ENCODE results near the gene HIF1A.
"Not testable (repeated sequence)": the region's sequence is repeated elsewhere in the genome, so short reads cannot be mapped to it uniquely, and the experiment has no call there.

The HIF1A gene

DNA sequence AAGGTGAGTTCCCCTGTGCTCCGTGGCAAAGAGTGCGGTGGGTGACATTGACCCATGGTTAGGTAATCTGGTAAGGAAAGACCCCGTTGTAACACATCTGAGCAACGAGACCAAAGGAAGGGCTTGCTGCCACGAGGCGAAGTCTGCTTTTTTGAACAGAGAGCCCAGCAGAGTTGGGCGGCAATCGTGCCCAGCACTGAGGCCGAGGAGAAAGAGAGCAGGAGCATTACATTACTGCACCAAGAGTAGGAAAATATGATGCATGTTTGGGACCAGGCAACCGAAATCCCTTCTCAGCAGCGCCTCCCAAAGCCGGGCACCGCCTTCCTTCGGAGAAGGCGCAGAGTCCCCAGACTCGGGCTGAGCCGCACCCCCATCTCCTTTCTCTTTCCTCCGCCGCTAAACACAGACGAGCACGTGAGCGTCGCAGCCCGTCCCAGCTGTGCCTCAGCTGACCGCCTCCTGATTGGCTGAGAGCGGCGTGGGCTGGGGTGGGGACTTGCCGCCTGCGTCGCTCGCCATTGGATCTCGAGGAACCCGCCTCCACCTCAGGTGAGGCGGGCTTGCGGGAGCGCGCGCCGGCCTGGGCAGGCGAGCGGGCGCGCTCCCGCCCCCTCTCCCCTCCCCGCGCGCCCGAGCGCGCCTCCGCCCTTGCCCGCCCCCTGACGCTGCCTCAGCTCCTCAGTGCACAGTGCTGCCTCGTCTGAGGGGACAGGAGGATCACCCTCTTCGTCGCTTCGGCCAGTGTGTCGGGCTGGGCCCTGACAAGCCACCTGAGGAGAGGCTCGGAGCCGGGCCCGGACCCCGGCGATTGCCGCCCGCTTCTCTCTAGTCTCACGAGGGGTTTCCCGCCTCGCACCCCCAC, at the start of gene HIF1A:
Gene HIF1A (plus strand): TSS at position 684 of the 865 bp plus-strand sequence. CDS start 292 bp downstream, outside the sequence.
- DNase-seq = peak; percentile 99

DNA sequence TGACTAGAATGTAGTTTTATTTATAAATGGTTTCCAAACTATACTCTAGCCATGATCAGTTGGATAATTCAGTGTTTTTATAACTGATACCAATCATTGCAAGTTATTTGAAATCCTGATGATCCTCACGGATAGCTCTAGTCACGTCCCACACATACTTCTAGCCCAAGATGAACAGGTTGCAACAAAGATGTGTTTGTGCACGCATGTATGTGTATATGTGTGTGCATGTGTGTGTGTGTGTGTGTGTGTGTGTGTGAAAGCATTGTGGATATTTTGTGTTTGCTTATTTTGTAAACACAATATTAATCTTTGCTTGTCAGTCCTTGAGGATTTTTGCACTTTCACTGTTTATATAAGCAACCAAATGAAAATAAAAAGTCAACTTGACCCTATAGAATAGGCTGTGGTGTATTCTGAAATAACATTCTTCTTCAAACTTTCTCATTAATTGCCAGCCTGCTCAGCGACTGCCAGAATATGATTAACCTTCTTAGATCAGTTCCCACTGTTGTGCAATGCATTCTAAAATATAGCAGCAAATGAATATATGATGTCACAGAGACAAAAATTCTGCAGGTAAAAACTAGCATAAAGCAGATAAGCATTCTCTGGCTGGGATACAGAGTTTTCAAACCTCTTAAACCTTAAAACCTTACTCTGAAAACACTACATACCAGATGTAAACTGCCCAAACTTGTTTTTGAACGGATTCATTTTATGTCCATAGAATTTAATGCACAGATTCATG, 48.8 kb upstream of the HIF1A start:
- no peak for DNase-seq

DNA sequence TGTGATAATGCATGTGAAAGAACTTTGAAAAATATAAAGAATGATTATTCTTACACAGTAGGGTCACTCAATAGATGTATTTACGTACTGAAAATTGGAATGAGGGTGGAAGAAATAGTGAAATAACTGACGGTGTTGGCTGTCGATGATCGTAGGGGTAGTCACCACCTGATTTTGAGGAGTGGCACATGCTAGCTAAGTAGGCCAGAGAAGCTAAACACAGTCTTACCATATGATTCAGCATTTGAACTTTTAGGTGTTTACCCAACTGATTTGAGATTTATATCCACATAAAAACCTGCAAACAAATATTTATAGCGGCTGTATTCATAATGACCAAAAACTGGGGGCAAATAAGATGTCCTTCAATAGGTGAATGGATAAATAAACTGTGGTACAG, 47.6 kb upstream of the HIF1A start:
- no peak for DNase-seq

DNA sequence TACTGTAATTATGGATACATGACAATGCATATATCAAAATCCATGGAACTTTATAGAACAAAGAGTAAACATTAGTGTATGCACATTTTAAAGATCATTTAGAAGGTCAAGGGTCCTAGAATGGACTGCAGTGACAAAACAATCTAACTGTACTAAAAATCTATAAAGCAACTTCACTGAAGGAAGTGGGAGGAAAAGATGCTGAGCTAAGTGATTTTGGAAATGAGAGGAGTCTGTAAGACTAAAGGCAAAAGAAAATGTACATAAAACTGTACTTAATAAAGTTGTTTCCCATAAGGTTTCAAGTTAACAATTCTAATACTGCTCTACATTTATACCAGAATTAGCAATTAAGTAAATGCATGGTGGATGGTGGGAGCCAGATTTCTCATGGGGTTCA, 46.9 kb upstream of the HIF1A start:
- DNase-seq = no peak

DNA sequence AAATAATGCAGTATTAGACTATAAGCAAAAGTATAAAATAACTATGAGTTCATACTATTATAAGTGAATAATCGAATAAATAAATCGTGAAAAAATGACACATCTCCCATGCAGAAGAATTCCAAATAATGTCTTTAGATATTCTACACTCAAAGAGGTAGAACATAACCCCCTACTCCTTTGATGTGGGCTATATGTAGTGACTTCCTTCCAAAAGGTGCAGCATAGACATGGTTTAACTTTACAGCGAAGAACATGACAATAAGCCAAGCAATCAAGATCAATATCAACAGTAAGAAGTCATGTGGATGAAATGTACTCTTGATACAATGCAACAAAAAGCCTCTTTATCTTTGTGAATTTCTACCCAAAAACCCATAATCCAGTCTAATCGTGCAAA, 46.0 kb upstream of the HIF1A start:
- DNase-seq = no peak

DNA sequence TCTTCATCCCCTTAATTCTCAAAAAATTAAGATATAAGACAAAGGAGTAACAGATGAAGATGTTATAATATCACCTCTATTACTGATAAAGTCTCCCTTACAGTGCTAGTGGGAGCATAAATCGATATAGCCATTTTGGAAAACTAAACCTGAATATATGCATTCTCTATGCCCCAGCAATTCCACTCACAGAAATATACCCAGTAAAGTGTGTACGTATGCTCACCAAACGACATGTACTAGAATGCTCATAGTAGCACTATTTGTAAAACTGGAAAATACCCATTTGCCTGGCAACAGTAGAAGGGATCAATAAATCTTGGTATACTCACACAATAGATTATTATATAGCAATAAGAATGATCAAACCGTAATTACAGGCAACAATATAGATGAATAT, 44.0 kb upstream of the HIF1A start:
- no peak for DNase-seq

DNA sequence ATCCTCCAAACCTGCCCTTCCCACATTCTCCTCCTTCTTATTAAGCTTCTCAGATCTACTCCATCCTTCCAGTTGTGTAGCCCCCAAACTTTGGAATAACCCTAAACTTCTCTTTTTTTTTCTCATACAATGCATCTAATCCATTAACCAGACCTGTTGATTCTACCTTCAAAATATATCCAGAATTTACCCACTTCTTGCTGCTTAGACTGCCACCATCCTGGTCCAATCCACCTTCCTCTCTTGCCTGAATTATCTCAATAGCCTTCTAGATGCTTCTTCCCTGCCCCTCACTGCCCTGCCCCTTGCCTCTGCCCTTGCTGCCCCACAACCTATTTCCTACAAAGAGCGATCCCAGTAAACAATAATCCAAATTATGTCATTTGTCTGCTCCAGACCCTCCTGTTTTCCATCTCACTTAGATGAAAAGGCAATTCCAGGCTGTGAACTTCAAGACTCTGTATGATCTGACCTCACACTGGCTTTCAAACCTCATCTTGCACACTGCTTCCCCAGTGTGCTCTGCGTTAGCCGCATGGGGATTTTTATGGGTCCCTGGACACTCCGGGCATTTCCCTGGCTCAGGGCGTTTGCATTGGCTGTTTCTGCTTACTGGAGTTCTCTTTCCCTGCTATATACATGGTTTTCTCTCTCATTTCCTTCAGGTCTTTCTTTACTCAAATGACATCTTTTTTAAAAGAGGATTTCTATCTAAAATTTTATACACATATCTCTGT, 42.6 kb upstream of the HIF1A start:
- DNase-seq = no peak

DNA sequence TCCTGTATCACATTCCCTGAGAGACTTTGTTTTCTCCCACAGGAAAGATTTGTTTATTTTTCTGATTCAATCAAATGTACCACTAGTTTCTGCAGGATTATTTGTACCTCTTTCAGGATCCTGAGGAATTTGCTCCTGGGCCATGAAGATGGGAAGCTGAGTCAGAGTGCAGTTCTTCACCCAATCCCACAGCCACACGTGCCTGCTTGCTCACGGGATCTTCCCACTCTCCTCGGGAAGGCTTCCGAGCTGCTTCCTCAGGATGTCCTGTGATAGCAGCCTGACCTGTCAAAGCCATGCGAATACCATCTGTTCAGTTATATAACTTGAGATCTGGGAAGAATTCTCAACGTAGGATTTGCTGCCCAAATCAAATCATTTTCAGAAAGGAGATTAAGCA, 41.8 kb upstream of the HIF1A start:
- no peak for DNase-seq

DNA sequence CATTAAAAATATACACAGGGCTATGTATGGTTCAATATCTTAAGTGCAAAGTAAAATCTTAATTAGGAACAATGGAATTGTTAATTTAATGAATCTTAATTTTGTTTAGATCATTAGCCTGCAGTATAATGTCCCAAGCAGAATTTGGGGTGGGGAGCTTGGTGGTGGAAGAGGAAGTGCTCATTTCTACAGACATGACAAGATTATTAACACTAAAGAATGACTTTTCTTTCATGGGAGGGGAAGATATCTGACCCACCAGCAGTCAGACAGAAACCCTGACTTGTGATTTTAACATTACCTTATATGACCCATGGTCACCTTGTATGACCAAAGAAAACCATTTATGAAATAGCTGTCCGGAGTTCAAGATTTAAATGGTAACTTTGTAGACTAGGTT, 41.3 kb upstream of the HIF1A start:
- no peak for DNase-seq

DNA sequence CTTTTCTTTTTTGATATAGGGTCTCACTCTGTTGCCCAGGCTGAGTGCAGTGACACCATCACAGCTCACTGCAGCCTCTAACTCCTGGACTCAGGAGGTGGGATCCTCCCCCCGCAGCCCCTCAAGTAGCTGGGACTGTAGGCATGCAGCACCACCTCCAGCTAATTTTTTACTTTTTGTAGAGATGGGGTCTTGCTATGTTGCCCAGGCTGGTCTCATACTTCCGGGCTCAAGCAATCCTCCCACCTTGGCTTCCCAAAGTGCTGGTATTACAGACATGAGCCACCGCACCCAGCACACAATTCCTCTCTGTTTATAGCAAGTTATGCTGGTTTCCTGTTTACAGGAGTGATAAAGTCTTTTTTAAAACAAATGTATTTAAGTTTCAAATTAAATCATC, 39.5 kb upstream of the HIF1A start:
- no peak for DNase-seq

DNA sequence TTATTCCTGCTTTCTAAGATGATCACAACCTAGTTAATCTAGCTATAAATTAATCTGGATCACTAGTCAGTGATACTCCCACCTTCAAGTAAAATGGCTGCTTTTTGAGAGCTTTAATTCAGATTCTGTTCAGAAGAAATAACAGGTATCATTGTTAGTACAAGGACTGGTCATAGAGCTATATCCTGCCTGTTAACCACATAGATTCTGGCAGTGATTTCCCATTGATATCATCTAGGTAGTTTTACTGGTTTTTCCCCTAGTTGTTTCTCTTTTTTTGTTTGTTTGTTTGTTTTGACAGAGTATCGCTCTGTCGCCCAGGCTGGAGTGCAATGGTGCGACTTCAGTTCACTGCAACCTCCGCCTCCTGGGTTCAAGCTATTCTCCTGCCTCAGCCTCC, 39.0 kb upstream of the HIF1A start:
- DNase-seq = no peak

DNA sequence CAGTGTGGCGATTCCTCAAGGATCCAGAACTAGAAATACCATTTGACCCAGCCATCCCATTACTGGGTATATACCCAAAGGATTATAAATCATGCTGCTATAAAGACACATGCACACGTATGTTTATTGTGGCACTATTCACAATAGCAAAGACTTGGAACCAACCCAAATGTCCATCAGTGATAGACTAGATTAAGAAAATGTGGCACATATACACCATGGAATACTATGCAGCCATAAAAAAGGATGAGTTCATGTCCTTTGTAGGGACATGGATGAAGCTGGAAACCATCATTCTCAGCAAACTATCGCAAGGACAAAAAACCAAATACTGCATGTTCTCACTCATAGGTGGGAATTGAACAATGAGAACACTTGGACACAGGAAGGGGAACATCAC, 37.2 kb upstream of the HIF1A start:
- not testable (repeated sequence) for DNase-seq

DNA sequence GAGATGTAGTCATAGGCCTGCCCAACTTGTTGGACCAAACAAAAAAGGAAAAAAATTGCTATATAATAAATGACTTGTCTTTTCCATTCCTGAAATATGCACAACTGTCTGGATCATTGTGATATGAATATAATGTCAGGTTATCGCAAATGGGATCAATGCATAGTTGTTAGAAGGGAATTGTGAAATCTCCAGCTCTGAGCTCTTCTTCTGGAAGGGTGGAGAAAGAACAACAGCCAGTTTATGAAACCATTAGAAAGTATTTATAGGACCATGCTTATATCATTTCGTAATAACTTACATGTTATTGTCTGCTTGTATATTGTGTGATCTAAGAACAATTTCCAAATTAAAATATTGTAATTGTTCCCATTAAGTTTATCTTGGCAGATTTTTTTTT, 35.7 kb upstream of the HIF1A start:
- DNase-seq = no peak

DNA sequence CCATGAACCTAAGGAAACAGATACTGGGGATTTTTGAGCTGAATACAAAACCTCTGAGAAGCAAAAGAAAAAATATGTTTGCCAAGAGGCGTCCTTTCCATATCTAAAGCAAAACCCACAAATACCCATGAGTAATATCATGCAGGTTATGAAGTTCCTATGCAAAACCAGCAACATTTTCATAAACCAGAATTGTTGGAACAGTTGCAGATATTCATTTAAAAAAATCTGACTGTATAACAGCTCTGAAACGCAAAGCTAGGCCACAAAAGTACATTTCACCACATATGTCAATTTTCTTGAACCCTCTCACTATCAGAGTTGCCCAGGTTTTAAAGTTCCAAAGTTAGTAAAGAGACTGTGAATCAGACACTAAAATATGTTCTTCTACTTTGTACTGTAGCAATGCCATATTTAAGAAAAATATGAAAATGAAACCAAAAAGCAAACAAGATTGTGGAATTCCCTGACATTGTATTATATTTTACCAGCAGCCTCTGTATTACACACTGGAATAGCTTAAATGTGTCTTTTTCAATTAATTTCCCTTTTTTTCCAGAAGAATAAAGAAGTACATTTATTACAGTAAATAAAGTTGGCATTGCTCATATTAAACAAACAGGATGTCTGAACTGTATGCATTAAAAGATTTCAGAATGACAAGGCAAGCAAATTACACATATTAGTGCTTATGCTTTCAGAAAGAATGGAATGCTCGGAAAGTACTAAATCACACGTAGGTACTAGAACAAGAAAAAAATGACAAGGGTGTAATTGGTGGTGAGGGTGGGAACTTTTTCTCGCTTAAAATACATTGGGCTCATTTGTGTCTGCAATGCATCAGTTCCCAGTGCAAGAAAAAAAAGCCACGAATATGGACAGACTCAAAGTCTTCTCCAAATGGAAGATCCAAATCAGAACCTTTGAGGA, 33.6 kb upstream of the HIF1A start:
- no peak for DNase-seq

DNA sequence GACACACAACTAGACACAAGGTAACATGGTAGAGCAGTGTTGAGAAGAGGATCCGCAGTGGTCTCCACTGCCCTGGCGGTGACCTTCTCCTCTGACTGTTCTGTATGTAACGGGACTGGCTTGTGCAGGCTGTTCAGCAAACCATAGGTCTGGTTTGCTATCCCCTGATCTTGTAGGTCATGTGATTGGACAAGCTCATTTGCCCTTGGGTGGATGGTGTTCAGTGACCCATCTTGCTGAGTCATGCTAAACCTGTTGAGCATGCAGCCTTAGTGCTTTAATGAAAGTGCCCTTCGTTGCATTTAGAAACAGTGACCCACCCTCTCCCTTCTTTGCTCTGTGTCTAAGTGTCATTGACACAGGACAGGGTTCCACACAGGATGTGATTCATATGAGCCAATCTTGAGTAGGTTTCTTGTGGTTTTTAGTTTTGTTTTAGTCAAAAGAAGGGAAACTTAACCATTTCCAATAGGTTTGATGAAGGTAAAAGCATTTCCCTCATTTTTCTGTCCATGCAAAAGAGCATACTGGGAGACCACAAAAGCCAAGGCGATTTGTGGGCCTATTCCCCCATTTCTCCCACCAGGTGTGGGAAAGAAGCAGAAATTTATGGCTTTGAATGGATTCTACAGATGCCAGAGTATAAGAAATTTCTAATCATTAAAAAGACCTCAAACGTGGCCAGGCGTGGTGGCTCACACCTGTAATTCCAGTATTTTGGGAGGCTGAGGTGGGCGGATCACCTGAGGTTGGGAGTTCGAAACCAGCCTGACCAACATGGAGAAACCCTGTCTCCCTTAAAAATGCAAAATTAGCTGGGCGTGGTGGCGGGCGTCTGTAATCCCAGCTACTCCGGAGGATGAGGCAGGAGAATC, 32.6 kb upstream of the HIF1A start:
- DNase-seq = peak in 1 of 3 experiments; percentile 9

DNA sequence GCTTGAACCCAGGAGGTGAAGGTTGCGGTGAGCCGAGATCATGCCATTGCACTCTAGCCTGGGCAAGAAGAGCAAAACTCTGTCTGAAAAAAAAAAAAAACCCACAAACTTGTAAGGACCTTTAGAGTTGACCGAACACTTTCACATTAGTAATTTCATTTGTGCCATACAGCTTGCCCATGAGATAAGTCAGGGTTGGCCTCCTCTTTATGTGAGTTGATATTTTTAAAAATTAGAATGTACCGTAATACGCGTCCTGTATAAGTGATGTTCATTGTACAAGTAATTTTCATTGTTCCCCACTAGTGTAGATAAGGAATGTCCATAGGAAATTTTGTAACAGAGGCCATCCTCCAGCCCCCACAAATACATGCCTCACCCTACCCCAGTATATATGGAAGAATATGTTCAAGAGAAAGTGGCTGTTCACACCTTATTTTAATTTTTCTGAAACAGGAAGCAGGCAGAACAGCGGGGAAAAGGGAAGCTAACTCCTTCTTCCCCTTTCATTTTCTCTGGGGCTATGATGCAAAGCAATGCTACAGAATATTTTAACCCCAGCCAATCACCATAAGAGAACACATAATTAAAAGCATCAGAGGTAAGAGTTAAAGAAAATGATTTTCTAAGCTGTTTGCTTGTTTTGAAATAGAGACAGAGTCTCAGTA, 31.9 kb upstream of the HIF1A start:
- no peak for DNase-seq

DNA sequence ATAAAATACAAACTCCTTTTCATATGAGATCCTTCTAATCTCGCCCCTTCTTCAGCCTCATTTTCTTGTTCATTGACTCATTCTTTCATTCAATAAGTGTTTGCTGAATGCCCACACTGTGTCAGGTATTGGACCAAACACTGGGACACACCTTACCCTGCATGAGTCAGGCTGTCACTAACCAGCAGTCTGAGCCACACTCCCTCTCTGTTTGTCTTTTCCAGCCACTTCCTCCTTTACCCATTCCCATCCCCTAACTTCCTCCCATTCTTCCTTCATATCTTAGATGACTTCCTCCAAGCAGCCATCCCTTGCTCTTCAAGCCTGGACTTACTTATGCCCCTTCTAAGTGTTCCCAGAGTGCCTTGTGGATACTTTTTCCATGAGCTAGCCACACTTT, 27.0 kb upstream of the HIF1A start:
- no peak for DNase-seq

DNA sequence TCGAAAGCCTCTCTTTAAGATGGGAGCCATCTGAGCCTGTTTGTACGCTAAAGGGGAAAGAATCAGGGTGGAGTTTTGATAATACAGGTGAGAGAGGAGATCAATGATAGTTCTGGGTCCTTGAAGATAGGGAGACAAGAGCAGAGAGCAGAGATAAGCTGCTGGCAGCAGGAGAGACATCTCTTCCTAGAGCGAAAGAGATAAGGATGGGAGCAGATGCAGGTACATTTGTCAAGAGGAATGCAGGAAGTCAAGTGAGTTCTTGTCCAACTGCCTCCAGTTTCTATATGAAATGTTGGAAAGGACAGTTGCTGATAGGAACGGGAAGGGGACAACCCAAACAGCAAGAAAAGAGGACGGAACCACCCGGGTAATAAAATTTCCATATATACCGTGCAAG, 24.7 kb upstream of the HIF1A start:
- no peak for DNase-seq

DNA sequence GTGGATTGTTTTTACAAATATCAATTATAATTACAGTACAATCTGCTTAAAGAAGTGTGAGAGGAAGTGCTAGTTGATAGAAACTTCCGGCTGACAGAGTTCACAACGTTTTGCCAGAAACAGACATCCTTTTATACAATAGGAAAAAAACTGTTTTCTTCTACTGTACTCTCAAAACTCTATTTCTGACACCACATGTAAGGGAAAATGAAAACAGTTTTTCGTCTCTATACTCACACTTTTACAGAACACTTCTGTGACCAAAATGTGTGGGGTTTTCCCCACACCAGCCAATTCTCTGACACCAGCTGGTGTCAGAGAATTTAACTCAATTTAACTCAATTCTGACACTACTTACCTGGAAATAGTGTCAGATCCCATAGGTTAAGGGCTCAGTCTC, 24.2 kb upstream of the HIF1A start:
- DNase-seq = no peak

DNA sequence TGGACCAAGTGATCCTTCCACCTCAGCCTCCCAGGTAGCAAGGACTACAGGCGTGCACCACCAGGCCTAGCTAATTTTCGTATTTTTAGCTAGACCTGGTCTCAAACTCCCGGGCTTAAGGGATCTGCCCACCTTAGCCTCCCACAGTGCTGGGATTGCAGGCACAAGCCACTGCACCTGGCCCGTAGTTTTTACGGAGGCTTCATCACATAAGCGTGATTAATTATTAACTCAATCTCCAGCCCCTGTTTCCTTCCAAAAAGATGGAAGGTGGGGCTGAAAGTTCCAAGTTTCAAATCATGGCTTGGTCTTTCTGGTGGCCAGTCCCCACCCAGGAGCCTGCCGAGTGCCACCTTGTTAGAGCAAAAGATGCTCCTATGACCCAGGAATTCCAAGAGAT, 22.5 kb upstream of the HIF1A start:
- no peak for DNase-seq

DNA sequence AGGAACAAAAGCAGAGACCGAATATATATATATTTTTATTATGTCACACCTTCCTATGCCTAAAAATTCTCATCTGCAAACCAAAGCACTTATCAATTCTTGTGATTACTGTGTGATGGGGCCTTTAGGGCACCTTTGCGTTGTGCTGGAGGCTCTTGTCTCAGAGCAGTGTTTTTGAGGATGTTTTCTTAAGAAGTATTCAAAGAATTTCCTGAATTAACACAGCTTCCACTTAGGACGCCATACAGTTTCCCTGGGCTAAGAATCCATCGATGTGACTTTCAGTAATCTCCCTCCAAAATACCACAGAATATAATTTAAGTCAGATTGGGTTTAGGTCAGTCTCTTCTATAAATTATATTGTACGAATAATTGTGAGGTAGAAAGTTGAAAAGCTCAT, 22.0 kb upstream of the HIF1A start:
- no peak for DNase-seq

Data from NCI-H1417 (cell line).